Right atrium auricular region (tissue), 2 donors: Measurements from ENCODE around the gene PPP1R13B. TPM values are rescaled to one million over a fixed set of nuclear protein-coding genes. Genes with fewer than 3 reads are reported as not detected.
A peak's percentile ranks its signal among the peaks of the same experiment; 100 is the strongest.

Experiments used
- DNase-seq: peaks from one replicate; pipeline ENCODE4 v3.0.0-alpha.2; 2019; ENCODE audit warnings: low spot score
- H3K27ac ChIP-seq, 2 donors: fragments of 200-600 bp; sonication (generic); 1 replicate in 1 of 2; 2 replicates in 1 of 2; pipeline ENCODE4 v1.5.1; 2016 to 2019
- H3K27me3 ChIP-seq, 2 donors: fragments of 200-600 bp; sonication (generic); one replicate each; pipeline versions ENCODE4 v1.5.1 to v1.6.0; 2017 to 2019
- H3K36me3 ChIP-seq: fragments of 200-600 bp; sonication (generic); one replicate; pipeline ENCODE4 v1.5.1; 2016
- H3K4me1 ChIP-seq, 2 donors: fragments of 200-600 bp; sonication (generic); one replicate each; pipeline versions ENCODE4 v1.5.1 to v1.6.0; 2017 to 2019
- H3K4me3 ChIP-seq, 2 donors: fragments of 200-600 bp; sonication (generic); 1 replicate in 1 of 2; 2 replicates in 1 of 2; pipeline ENCODE4 v1.5.1; 2017 to 2019; ENCODE audit warnings: mild to moderate bottlenecking in 1 of 2, moderate library complexity in 1 of 2
- H3K9me3 ChIP-seq, 2 donors: fragments of 200-600 bp; sonication (generic); one replicate each; pipeline ENCODE4 v1.5.1; 2019
- CTCF ChIP-seq, 2 donors: fragments of 200-600 bp; sonication (generic); IDR thresholded peaks; one replicate each; pipeline ENCODE4 v1.5.1; 2019; ENCODE audit warnings: antibody characterized with exemption in 2 of 2
- total RNA-seq, 2 donors: library from RNA; depleted of rRNA; stranded (reverse); fragments of >200 nt; gene quantifications; one replicate each; pipeline ENCODE4 v1.1.0, GENCODE V29; 2016

Gene PPP1R13B
- total RNA-seq, 2 donors from 2014 or later = 45.7 to 47.8 TPM

GRCh38 chr14:103867020-103867419, 19.6 kb upstream of the PPP1R13B start:
- Histone ChIP-seq H3K9me3 (no peaks in the 10 kb centered on the region), H3K36me3 (no peaks in the 10 kb centered on the region), H3K27ac (peak overlapping the region; percentile 71 to 85), H3K4me3 (no peak overlapping the region), H3K4me1 (peaks cover 0 to 35% of the 10 kb centered on the region in 2 donors), H3K27me3 (no peaks in the 10 kb centered on the region)
- DNase-seq = no peak
- TF ChIP-seq CTCF (IDR thresholded peaks at IDR 0.05) = no peak

GRCh38 chr14:103863245-103863644, 15.9 kb upstream of the PPP1R13B start:
- Histone ChIP-seq H3K27ac (peak overlapping the region; percentile 39 to 83), H3K36me3 (no peaks in the 10 kb centered on the region), H3K4me3 (no peak overlapping the region), H3K27me3 (no peaks in the 10 kb centered on the region), H3K9me3 (no peaks in the 10 kb centered on the region), H3K4me1 (peaks cover 0 to 35% of the 10 kb centered on the region in 2 donors)
- DNase-seq = no peak
- no peak for TF ChIP-seq CTCF (IDR thresholded peaks at IDR 0.05)

- H3K27ac ChIP-seq = peak overlapping the region; percentile 78 to 83
- H3K36me3 ChIP-seq = no peaks in the 10 kb centered on the region
- no peak for DNase-seq
Observed at GRCh38 chr14:103862393-103862782, 15.0 kb upstream of the PPP1R13B start.

GRCh38 chr14:103861413-103862392, 14.3 kb upstream of the PPP1R13B start:
- Histone ChIP-seq H3K4me3 (no peak overlapping the region), H3K4me1 (peaks cover 0 to 23% of the 10 kb centered on the region in 2 donors), H3K27ac (peak overlapping the region; percentile 78 to 83), H3K36me3 (no peaks in the 10 kb centered on the region), H3K9me3 (no peaks in the 10 kb centered on the region), H3K27me3 (no peaks in the 10 kb centered on the region)
- no peak for DNase-seq
- TF ChIP-seq CTCF (IDR thresholded peaks at IDR 0.05) = no peak

More at GRCh38 chr14:103862393-103862782, 15.0 kb upstream of the PPP1R13B start:
- Histone ChIP-seq H3K9me3 (no peaks in the 10 kb centered on the region), H3K27me3 (no peaks in the 10 kb centered on the region), H3K4me3 (no peak overlapping the region), H3K4me1 (peaks cover 0 to 28% of the 10 kb centered on the region in 2 donors)
- TF ChIP-seq CTCF (IDR thresholded peaks at IDR 0.05) = no peak

GRCh38 chr14:103859416-103860202, 12.2 kb upstream of the PPP1R13B start:
- Histone ChIP-seq H3K27me3 (no peaks in the 10 kb centered on the region), H3K27ac (peak overlapping the region; percentile 62 to 83), H3K9me3 (no peaks in the 10 kb centered on the region), H3K36me3 (no peaks in the 10 kb centered on the region), H3K4me3 (no peak overlapping the region), H3K4me1 (peaks cover 0 to 40% of the 10 kb centered on the region in 2 donors)
- TF ChIP-seq CTCF (IDR thresholded peaks at IDR 0.05) = no peak
- no peak for DNase-seq
